A673 (cell line): ENCODE results near the gene SLC5A7. TPM values are rescaled to one million over a fixed set of nuclear protein-coding genes. Genes with fewer than 3 reads are reported as not detected.

Source experiments
- Bru-seq: library from RNA; stranded (reverse); fragments of 400-500 nt; gene quantifications from one replicate; lab custom pipeline; 2021; lab: Mats Ljungman, UMichigan
- BruChase-seq, 2 experiments: library from RNA; stranded (reverse); fragments of 400-500 nt; gene quantifications; one replicate each; lab custom pipeline; 2021; lab: Mats Ljungman, UMichigan
- BruUV-seq: library from RNA; stranded (reverse); fragments of 400-500 nt; replicated peaks from 2 replicates; lab custom pipeline; 2021; lab: Mats Ljungman, UMichigan
- CTCF ChIA-PET: fragments of 300-600 bp; sonication (Branson Sonifier 250); formaldehyde crosslinking; loops from one replicate; lab custom pipeline; 2022; ENCODE audit warnings: antibody characterized with exemption; lab: Charles Lee
- POLR2A ChIA-PET: fragments of 300-600 bp; sonication (Branson Sonifier 250); formaldehyde crosslinking; loops from one replicate; lab custom pipeline; 2022; ENCODE audit warnings: antibody characterized with exemption; ENCODE audit not compliant: low non-redundant PET; lab: Charles Lee
- DNase-seq: peaks from one replicate; pipeline ENCODE4 v3.0.0-alpha.2; 2015; ENCODE audit warnings: low spot score
- H3K27ac ChIP-seq: fragments of 200-600 bp; sonication (generic); 2 replicates; pipeline ENCODE4 v1.5.1; 2016; ENCODE audit warnings: mixed run types, low read depth, mild to moderate bottlenecking, mixed read lengths, antibody characterized with exemption, low read length; ENCODE audit not compliant: poor library complexity, severe bottlenecking
- H3K27me3 ChIP-seq: fragments of 200-600 bp; sonication (generic); replicated peaks from 2 replicates; pipeline ENCODE4 v1.6.1; 2017; ENCODE audit warnings: mixed run types, low read depth, mild to moderate bottlenecking, mixed read lengths, antibody characterized with exemption, low read length; ENCODE audit not compliant: insufficient read depth, poor library complexity
- H3K36me3 ChIP-seq: fragments of 200-600 bp; sonication (generic); 2 replicates; pipeline ENCODE4 v1.6.1; 2016; ENCODE audit warnings: mixed run types, mild to moderate bottlenecking, mixed read lengths, antibody characterized with exemption, low read length; ENCODE audit not compliant: insufficient read depth, poor library complexity, severe bottlenecking
- H3K4me1 ChIP-seq: fragments of 200-600 bp; sonication (generic); 2 replicates; pipeline ENCODE4 v1.6.1; 2017; ENCODE audit warnings: mixed run types, mild to moderate bottlenecking, mixed read lengths, antibody characterized with exemption, low read length; ENCODE audit not compliant: insufficient read depth, poor library complexity, severe bottlenecking
- H3K4me3 ChIP-seq: fragments of 200-600 bp; sonication (generic); 2 replicates; pipeline ENCODE4 v1.5.1; 2016; ENCODE audit warnings: low read depth, mixed run types, mild to moderate bottlenecking, mixed read lengths, low read length; ENCODE audit not compliant: poor library complexity, severe bottlenecking
- H3K9me3 ChIP-seq: fragments of 200-600 bp; sonication (generic); 2 replicates; pipeline ENCODE4 v1.6.1; 2016; ENCODE audit warnings: mixed run types, low read depth, mild to moderate bottlenecking, mixed read lengths, antibody characterized with exemption, low read length; ENCODE audit not compliant: poor library complexity, severe bottlenecking
- EZH2 ChIP-seq: fragments of 200-600 bp; sonication (generic); IDR thresholded peaks from 2 replicates; pipeline ENCODE4 v1.6.1; 2017; ENCODE audit warnings: borderline replicate concordance, low read depth, mild to moderate bottlenecking, mixed read lengths, antibody characterized with exemption, low read length; ENCODE audit not compliant: poor library complexity, severe bottlenecking
- intact Hi-C: fragments of 100-400 bp; cut with micrococcal nuclease; formaldehyde crosslinking; loops from one replicate; pipeline ENCODE4 v1.10.0; 2022; ENCODE audit not compliant: unreplicated experiment
- long read RNA-seq: library from polyadenylated mRNA; stranded (forward); transcript quantifications from one replicate; pipeline ENCODE4 v2.0.0, GENCODE V29; 2022
- total RNA-seq: library from RNA; stranded (reverse); gene quantifications from 2 replicates; pipeline ENCODE4 v1.2.3, GENCODE V29; 2021
- TF ChIP-seq, protein P1 (sequence below): fragments of 300-800, 200-600 bp; sonication (generic); conservative IDR thresholded peaks from 2 replicates; pipeline ENCODE4 v1.5.1; 2017; ENCODE audit warnings: low read depth, mild to moderate bottlenecking, antibody characterized with exemption, low read length, moderate library complexity, mixed read lengths

The SLC5A7 gene
- total RNA-seq (not detected in 2 replicates), Bru-seq, nascent RNA (not detected), BruChase-seq, experiment 1, labeled RNA remaining after a 2-hour chase (not detected), BruChase-seq, experiment 2, labeled RNA remaining after a 6-hour chase (not detected)
- long read RNA-seq = 0 reads

DNA sequence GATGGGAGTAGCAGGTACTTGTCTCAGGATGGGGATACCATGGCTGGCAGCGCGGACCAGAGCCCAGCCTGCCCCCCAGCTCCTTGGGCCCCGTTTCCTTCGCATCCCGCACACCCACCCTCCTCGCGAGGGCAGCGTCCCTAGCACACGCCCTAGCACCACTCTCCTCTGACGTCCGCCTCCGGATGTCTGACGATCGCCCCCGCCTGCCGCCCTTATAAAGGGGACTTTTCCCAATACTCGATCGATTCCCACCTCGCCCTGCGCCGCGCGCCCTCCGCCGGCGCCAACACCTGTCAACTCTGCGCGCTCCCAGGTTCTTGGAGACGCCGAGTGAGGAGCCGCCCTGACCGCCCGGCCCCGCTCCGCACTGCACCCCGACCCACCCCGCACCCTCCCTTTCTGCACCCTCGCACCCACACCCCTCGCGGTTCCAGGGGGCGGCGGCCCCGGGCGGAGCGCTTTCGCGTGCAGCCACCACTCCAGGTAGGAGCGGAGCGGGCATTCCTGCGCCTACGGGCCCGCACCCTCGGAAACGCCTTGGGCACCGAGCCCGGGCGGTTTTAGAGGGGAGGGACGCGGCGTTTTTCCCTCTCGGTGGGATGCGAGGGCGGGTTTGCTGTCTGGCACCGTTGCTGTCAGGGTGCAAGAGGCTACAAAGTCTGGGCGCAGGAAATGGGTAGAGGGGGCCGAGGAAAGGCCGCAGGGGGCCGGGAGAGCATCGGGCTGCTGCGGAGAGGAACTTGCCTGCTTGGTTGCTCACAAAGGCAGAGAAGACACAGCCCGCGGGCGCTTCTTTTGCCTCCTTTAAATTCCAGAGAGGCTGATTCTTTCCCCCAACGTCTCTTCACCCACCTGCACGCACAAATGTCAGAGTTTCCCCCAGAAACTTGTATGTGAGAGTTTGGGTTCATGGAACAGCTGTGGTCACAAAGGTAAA, at the start of gene SLC5A7:
SLC5A7 (plus strand) TSS at position 247 of the 940 bp plus-strand sequence. CDS start 1,632 bp downstream, outside the sequence.
- intact Hi-C loops = no loop called here

GRCh38 chr2:107961395-107961794, 24.9 kb upstream of the SLC5A7 start:
- Histone ChIP-seq H3K27ac (no peak overlapping the region), H3K9me3 (no peaks in the 10 kb centered on the region), H3K4me3 (no peak overlapping the region), H3K4me1 (no peaks in the 10 kb centered on the region), H3K27me3 (no peaks in the 10 kb centered on the region), H3K36me3 (no peaks in the 10 kb centered on the region)
- no peak for DNase-seq
- CTCF ChIA-PET = no interaction called here
- TF ChIP-seq, protein P1, sequence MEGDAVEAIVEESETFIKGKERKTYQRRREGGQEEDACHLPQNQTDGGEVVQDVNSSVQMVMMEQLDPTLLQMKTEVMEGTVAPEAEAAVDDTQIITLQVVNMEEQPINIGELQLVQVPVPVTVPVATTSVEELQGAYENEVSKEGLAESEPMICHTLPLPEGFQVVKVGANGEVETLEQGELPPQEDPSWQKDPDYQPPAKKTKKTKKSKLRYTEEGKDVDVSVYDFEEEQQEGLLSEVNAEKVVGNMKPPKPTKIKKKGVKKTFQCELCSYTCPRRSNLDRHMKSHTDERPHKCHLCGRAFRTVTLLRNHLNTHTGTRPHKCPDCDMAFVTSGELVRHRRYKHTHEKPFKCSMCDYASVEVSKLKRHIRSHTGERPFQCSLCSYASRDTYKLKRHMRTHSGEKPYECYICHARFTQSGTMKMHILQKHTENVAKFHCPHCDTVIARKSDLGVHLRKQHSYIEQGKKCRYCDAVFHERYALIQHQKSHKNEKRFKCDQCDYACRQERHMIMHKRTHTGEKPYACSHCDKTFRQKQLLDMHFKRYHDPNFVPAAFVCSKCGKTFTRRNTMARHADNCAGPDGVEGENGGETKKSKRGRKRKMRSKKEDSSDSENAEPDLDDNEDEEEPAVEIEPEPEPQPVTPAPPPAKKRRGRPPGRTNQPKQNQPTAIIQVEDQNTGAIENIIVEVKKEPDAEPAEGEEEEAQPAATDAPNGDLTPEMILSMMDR = no peak
- TF ChIP-seq EZH2 = no peak
- BruUV-seq = no TSS peak
- POLR2A ChIA-PET = no interaction called here
- intact Hi-C loops = no loop called here

More for the DNA sequence above, at the start of gene SLC5A7:
- H3K4me3 ChIP-seq = no peak within 1 kb of the TSS
- peaks cover 31% of the 10 kb centered on the region for H3K27me3 ChIP-seq
- H3K27ac ChIP-seq = no peak within 1 kb of the TSS
- BruUV-seq = no TSS peak
- no peaks in the 10 kb centered on the region for H3K4me1 ChIP-seq
- POLR2A ChIA-PET = no interaction called here
- CTCF ChIA-PET = no interaction called here
- no peaks in the 10 kb centered on the region for H3K9me3 ChIP-seq
- no peaks in the 10 kb centered on the region for H3K36me3 ChIP-seq
- TF ChIP-seq EZH2 = peak; percentile 24
- TF ChIP-seq, protein P1 = no peak
- DNase-seq = no peak

DNA sequence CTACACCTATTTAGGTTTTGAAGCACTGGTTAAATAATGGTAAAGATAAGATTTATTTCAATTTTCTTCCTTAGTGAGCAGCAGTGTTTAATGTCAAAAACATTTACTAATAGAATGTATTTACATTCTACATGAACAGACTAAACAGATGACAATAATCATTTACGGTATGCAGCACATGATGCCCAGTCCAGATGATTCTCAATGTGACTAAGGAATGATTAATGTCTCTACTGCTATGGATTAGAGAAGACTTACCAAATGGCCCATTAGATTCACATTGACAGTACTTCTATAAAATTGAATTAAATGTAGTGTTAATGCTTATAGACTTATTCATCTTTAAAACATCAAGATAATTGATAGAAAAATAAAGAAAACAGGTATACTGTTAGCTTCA, 22.1 kb upstream of the SLC5A7 start:
- no TSS peak for BruUV-seq
- no peak for DNase-seq
- no peaks in the 10 kb centered on the region for H3K36me3 ChIP-seq
- TF ChIP-seq, protein P1 = no peak
- TF ChIP-seq EZH2 = no peak
- no peak overlapping the region for H3K4me3 ChIP-seq
- CTCF ChIA-PET = no interaction called here
- POLR2A ChIA-PET = no interaction called here
- no peaks in the 10 kb centered on the region for H3K9me3 ChIP-seq
- no peaks in the 10 kb centered on the region for H3K27me3 ChIP-seq
- no peak overlapping the region for H3K27ac ChIP-seq
- no peaks in the 10 kb centered on the region for H3K4me1 ChIP-seq
- intact Hi-C loops = no loop called here
